Fibroblast of lung (primary cell): Measurements from ENCODE around the gene PCNT. TPM values are rescaled to one million over a fixed set of nuclear protein-coding genes. Genes with fewer than 3 reads are reported as not detected.

Source experiments
- DNase-seq, 2 donors: peaks; one replicate each; pipeline versions ENCODE4 v3.0.0 to v3.0.0-alpha.2; 2010; ENCODE audit warnings: low read depth in 2 of 2
- H2AFZ ChIP-seq: 2 replicates; pipeline ENCODE4 v1.5.1; 2012; ENCODE audit warnings: low read length, control low read depth, inconsistent platforms
- H3K27ac ChIP-seq: 2 replicates; pipeline ENCODE4 v1.5.1; 2011; ENCODE audit warnings: low read length, control low read depth; ENCODE audit not compliant: insufficient read depth
- H3K27me3 ChIP-seq: 2 replicates; pipeline ENCODE4 v1.5.1; 2011; ENCODE audit warnings: mild to moderate bottlenecking, low read length; ENCODE audit not compliant: control insufficient read depth, insufficient read depth
- H3K36me3 ChIP-seq: 2 replicates; pipeline ENCODE4 v1.5.1; 2011; ENCODE audit warnings: low read length; ENCODE audit not compliant: control insufficient read depth, insufficient read depth
- H3K4me1 ChIP-seq: 2 replicates; pipeline ENCODE4 v1.5.1; 2011; ENCODE audit warnings: low read length; ENCODE audit not compliant: control insufficient read depth, insufficient read depth; ENCODE audit errors: extremely low read depth
- H3K4me2 ChIP-seq: 2 replicates; pipeline ENCODE4 v1.5.1; 2011; ENCODE audit warnings: low read length, control low read depth; ENCODE audit not compliant: insufficient read depth; ENCODE audit errors: extremely low read depth
- H3K4me3 ChIP-seq, 4 experiments: fragments of 200-600 bp in 1 of 4; sonication (generic) in 1 of 4; replicated peaks in 1 of 4; 2 replicates each; pipeline ENCODE4 v1.5.1; 2011 to 2016; ENCODE audit warnings: low read length in 4 of 4, low read depth in 3 of 4, mild to moderate bottlenecking in 3 of 4, control low read depth in 2 of 4, inconsistent platforms in 1 of 4, mixed read lengths in 1 of 4; ENCODE audit not compliant: insufficient read depth in 1 of 4; ENCODE audit errors: control extremely low read depth in 1 of 4
- H3K79me2 ChIP-seq: 2 replicates; pipeline ENCODE4 v1.5.1; 2012; ENCODE audit warnings: mild to moderate bottlenecking, low read length, inconsistent platforms; ENCODE audit not compliant: control insufficient read depth, insufficient read depth
- H3K9ac ChIP-seq: 2 replicates; pipeline ENCODE4 v1.5.1; 2011; ENCODE audit warnings: mild to moderate bottlenecking, low read length, control low read depth; ENCODE audit not compliant: insufficient read depth
- H3K9me3 ChIP-seq: 2 replicates; pipeline ENCODE4 v1.5.1; 2012; ENCODE audit warnings: low read depth, low read length; ENCODE audit not compliant: control insufficient read depth, insufficient read depth
- H4K20me1 ChIP-seq: 2 replicates; pipeline ENCODE4 v1.5.1; 2011; ENCODE audit warnings: low read length; ENCODE audit not compliant: control insufficient read depth, insufficient read depth; ENCODE audit errors: extremely low read depth
- EZH2 ChIP-seq: IDR thresholded peaks from 2 replicates; pipeline ENCODE4 v1.5.1; 2012; ENCODE audit warnings: low read length, control low read depth, mild to moderate bottlenecking; ENCODE audit errors: missing control alignments
- polyA plus RNA-seq, 2 donors: library from polyadenylated mRNA; depleted of rRNA in 1 of 2; stranded (reverse) in 1 of 2; unstranded in 1 of 2; fragments of >200 nt; gene quantifications; 2 replicates each; pipeline ENCODE4 v1.2.1, GENCODE V29; 2011 to 2012; ENCODE audit warnings: missing spikeins in 1 of 2
- total RNA-seq: library from RNA; depleted of rRNA; stranded (reverse); fragments of >200 nt; gene quantifications from 2 replicates; pipeline ENCODE4 v1.2.1, GENCODE V29; 2014
- TF ChIP-seq, protein P1 (sequence below), 2 donors: IDR thresholded peaks in 1 of 2; conservative IDR thresholded peaks in 1 of 2; 1 replicate in 1 of 2; 2 replicates in 1 of 2; pipeline ENCODE4 v1.5.1; 2011 to 2012; ENCODE audit warnings: low read length in 2 of 2, control low read depth in 1 of 2, inconsistent platforms in 1 of 2, low read depth in 1 of 2, mild to moderate bottlenecking in 1 of 2

PCNT gene
- total and polyA plus RNA-seq, 2 donors (not counting 1 experiment from before 2014, with no cell fraction given): 7.4 to 26.1 TPM

DNA sequence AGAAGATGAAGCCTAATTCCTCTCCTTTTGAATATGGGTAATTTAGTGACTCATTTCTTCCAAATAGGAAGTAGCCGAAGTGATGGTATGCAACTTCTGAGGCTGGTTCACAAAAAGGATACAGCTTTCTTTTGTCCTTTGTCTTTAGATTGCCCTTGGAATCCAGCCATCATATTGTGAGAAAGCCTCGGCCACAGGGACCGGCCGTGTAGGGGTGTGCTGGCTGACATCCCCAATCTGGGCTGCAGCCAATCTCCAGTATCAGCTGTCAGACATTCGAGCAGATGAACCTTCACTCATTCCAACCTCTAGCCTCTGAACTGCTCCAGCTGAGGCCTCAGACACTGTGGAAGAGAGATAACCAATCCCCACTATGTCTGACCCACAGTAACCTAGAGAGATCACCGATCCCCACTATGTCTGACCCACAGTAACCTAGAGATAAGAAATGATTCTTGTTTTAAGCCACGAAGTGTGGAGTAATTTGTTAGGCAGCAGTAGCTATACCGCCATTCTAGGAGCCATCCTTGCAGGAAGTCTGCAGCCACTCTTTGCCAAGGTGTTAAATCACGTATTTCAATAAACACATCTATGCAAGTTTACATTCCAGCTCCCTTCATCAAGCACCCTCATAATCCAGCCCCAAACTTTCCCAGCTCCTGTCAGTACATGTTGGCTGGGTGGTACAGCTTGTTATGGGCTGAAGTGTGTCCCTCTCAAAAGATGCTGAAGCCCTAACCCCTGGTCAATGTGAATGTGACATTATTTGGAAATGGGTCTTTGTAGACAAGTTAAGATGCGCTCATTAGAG, 131.8 kb downstream of the PCNT start:
- DNase-seq: peak; percentile 27 to 85
- Histone ChIP-seq H2AFZ (no peak overlapping the region), H3K9me3 (no peaks in the 10 kb centered on the region), H3K27ac (peak overlapping the region; percentile 2), H3K79me2 (peaks cover 23% of the 10 kb centered on the region), H3K36me3 (no peaks in the 10 kb centered on the region), H3K4me3 (no peak overlapping the region), H3K9ac (no peak overlapping the region), H4K20me1 (no peaks in the 10 kb centered on the region), H3K4me1 (peaks cover 3% of the 10 kb centered on the region), H3K4me2 (no peak overlapping the region), H3K27me3 (no peaks in the 10 kb centered on the region)
- TF ChIP-seq EZH2: no peak
- TF ChIP-seq, protein P1, sequence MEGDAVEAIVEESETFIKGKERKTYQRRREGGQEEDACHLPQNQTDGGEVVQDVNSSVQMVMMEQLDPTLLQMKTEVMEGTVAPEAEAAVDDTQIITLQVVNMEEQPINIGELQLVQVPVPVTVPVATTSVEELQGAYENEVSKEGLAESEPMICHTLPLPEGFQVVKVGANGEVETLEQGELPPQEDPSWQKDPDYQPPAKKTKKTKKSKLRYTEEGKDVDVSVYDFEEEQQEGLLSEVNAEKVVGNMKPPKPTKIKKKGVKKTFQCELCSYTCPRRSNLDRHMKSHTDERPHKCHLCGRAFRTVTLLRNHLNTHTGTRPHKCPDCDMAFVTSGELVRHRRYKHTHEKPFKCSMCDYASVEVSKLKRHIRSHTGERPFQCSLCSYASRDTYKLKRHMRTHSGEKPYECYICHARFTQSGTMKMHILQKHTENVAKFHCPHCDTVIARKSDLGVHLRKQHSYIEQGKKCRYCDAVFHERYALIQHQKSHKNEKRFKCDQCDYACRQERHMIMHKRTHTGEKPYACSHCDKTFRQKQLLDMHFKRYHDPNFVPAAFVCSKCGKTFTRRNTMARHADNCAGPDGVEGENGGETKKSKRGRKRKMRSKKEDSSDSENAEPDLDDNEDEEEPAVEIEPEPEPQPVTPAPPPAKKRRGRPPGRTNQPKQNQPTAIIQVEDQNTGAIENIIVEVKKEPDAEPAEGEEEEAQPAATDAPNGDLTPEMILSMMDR (conservative IDR thresholded peaks at IDR 0.05 in 1 of 2, IDR thresholded peaks at IDR 0.05 in 1 of 2; ENCODE audit: low read depth in 1 of 2, low read length in 2 of 2): no peak

DNA sequence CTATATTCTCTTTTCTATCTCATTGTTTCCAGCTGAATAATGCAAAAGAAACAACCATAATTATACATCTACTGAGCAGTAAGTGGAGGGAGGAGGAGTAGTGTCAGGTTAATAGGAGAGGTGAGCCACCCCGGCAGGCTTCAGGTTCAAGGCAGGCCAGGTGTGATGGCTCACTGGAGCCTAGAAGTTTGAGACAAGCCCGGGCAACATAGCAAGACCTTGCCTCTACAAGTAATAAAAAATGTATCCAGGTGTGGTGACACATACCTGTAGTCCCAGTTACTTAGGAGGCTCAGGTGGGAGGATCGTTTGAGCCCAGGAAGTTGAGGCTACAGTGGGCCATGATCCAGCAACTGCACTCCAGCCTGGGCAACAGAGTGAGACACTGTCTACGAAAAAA, 132.8 kb downstream of the PCNT start:
- Histone ChIP-seq H3K79me2 (peaks cover 31% of the 10 kb centered on the region), H4K20me1 (no peaks in the 10 kb centered on the region), H3K4me1 (peaks cover 3% of the 10 kb centered on the region), H3K27me3 (no peaks in the 10 kb centered on the region), H3K4me2 (no peak overlapping the region), H3K36me3 (no peaks in the 10 kb centered on the region), H3K9ac (no peak overlapping the region), H2AFZ (no peak overlapping the region), H3K4me3 (no peak overlapping the region), H3K27ac (no peak overlapping the region), H3K9me3 (no peaks in the 10 kb centered on the region)
- DNase-seq: no peak
- no peak for TF ChIP-seq EZH2
- TF ChIP-seq, protein P1 (conservative IDR thresholded peaks at IDR 0.05 in 1 of 2, IDR thresholded peaks at IDR 0.05 in 1 of 2; ENCODE audit: low read depth in 1 of 2, low read length in 2 of 2): no peak

DNA sequence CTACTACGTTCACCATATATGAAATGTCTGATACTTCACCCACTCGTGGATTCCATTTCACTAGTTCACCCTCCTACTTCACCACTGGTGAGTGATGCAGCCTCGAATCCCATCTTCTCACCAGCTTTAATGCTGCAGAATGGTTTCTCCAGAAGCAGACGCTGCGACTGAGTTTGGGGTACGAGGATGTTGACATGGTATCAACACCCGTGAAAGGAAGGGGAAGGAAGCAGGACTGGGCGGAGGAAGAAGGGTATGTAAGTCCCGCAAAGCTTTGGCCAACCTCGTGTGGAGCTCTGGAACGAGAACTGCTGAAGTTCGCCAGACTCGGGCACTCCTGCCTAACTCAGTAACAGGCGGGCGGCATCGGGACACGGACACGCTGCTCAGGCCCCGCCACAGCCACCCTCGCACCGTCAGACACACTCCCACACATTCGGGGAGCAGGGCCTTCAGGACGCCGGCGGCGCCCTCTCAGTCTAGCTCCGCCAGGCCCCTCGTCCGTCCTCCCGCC, 133.9 kb downstream of the PCNT start:
- Histone ChIP-seq H3K4me2 (peak overlapping the region; percentile 96), H3K36me3 (no peaks in the 10 kb centered on the region), H3K4me3 (peak overlapping the region; percentile 81 to 87 (median 84)), H3K79me2 (peaks cover 37% of the 10 kb centered on the region), H3K9me3 (no peaks in the 10 kb centered on the region), H4K20me1 (no peaks in the 10 kb centered on the region), H2AFZ (peak overlapping the region; percentile 83), H3K9ac (peak overlapping the region; percentile 88), H3K4me1 (peaks cover 3% of the 10 kb centered on the region), H3K27ac (peak overlapping the region; percentile 89), H3K27me3 (no peaks in the 10 kb centered on the region)
- peak; percentile 44 to 55 for DNase-seq
- TF ChIP-seq EZH2: no peak
- TF ChIP-seq, protein P1 (conservative IDR thresholded peaks at IDR 0.05 in 1 of 2, IDR thresholded peaks at IDR 0.05 in 1 of 2; ENCODE audit: low read depth in 1 of 2, low read length in 2 of 2): no peak
